Mesodermal cell (in vitro differentiated cells): ENCODE results near the gene ENGASE.

Source experiments
- H3K27ac ChIP-seq: 2 replicates; pipeline ENCODE4 v1.7.0; 2013; ENCODE audit warnings: mild to moderate bottlenecking, low read depth, low read length, moderate library complexity; ENCODE audit not compliant: severe bottlenecking
- H3K36me3 ChIP-seq: 2 replicates; pipeline ENCODE4 v1.7.1; 2013; ENCODE audit warnings: mild to moderate bottlenecking, low read length, moderate library complexity; ENCODE audit not compliant: control insufficient read depth, insufficient read depth
- H3K4me1 ChIP-seq: one replicate; pipeline ENCODE4 v1.7.1; 2013; ENCODE audit warnings: mild to moderate bottlenecking, low read length; ENCODE audit not compliant: insufficient read depth, control insufficient read depth, poor library complexity, severe bottlenecking
- H3K4me3 ChIP-seq: 2 replicates; pipeline ENCODE4 v1.7.0; 2013; ENCODE audit warnings: low read length, control low read depth, mild to moderate bottlenecking; ENCODE audit not compliant: insufficient read depth, poor library complexity, severe bottlenecking; ENCODE audit errors: extremely low read depth
- H3K9me3 ChIP-seq: 2 replicates; pipeline ENCODE4 v1.7.1; 2013; ENCODE audit warnings: mild to moderate bottlenecking, low read length, moderate library complexity; ENCODE audit not compliant: control insufficient read depth
- WGBS, 2 experiments: methylation state at CpG; one replicate each; pipeline ENCODE4 v1.1.5; 2013; ENCODE audit warnings: missing lambda C conversion rate in 2 of 2; ENCODE audit not compliant: insufficient coverage in 2 of 2; 5-methylcytosine and 5-hydroxymethylcytosine counted together

ENGASE gene

DNA sequence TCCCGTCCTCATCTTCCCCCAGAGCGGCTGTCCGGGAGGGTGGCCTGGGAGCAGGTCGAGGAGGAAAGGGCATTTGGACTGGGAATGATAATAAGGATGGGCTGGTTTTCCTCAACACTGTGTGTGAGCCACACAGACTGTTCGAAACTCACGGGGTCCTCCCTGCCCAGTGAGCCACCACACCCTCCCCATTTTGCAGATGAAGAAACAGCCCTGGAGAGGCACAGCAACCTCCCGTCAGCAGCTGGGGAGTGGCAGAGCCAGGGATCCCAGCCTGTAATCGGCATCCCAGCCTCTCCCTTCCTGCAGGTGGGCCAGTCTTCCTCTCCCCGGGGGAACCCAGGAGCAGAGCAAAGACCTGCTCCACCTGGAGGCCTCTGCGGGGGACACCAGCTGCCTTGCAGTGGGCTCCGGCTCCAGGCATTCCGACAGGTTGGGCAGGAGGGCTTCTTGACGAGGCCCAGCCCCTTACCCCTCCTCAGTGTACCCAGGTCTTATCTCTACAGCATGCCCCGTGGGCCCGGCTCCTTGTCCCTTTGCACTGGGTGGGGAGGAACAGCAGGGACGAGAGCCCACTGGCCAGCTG is 23.8 kb downstream of the ENGASE start:
- H3K4me1 ChIP-seq, result no peaks in the 10 kb centered on the region
- 74 to 87% methylated on average over 9 to 11 of the region's 16 CpGs for WGBS, 2 experiments

DNA sequence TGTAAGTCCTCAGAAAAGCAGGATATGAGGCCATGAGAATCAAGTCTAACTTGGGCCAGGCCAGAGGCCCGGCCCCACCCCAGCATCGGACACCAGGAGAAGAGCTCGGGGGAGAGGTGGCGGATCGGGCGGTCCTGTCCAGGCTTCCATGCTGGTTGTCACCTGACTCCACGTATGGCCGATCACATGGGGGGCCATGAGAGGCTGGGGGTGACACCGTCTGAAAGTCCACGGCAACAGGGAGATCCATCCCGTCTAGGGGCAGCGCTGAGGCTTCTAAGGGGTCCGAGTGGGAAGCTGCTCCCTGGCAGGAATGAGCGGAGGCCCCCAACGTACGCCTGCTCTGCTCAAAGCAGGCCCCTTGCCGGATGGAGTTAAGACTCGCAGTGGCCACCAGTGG is 25.8 kb downstream of the ENGASE start:
- 85 to 89% methylated on average over 16 to 18 of the region's 18 CpGs for WGBS, 2 experiments
- no peak overlapping the region for H3K27ac ChIP-seq
- no peaks in the 10 kb centered on the region for H3K9me3 ChIP-seq
- no peaks in the 10 kb centered on the region for H3K36me3 ChIP-seq
- H3K4me1 ChIP-seq, result no peaks in the 10 kb centered on the region
- no peak overlapping the region for H3K4me3 ChIP-seq

More for the DNA sequence above, 23.8 kb downstream of the ENGASE start:
- no peaks in the 10 kb centered on the region for H3K9me3 ChIP-seq
- H3K36me3 ChIP-seq, result no peaks in the 10 kb centered on the region
- no peak overlapping the region for H3K4me3 ChIP-seq
- H3K27ac ChIP-seq, result no peak overlapping the region

DNA sequence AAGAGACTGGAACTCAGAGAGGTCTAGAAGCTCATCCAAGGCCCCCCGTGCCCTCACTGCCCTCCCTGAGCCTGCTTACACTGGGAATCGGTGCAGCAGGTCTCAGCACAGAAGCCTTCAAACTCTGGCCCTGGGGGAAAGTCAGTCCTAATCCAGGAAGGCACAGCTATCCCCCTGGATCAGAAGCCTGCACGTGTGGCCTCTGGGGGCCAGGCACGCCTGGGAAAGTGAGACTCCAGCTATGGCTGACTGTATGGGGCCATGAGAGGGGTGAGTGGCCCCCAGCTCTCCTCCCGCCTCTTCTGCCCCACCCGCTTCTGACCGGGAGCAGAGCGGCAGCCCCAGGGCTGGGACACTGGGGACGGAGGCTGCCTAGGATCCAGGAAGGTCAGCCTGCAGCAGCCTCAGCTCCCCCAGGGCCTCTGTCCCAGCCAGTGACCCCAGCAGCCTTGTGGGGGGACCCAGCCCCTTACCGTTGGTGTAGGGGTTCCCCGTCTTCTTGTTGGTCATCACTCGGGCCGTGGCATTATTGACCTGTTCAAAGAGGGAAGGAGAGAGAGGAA is 26.6 kb downstream of the ENGASE start:
- Histone ChIP-seq H3K9me3 (no peaks in the 10 kb centered on the region), H3K4me3 (no peak overlapping the region), H3K27ac (no peak overlapping the region), H3K4me1 (no peaks in the 10 kb centered on the region), H3K36me3 (no peaks in the 10 kb centered on the region)
- 84 to 87% methylated on average over 9 to 10 of the region's 13 CpGs for WGBS, 2 experiments

DNA sequence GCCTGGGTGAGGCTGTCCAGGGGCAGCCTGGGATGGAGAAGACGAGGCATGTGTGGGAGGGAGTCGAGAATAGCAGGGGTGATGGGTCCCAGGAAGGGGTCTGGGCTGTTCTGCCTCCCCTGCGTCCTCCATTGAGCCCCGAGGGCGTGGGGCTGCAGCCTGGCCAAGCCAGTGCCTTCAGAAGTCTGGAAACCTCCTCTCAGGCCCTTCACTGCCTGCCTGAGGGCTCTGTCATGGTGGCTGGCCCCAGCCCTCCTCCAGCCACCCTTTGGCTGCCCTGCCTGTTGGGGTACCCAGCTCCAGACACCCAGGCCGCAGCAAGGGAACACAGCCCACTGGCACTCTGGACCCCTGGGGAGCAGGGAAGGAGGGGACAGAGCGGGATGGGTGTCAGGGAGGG is 27.6 kb downstream of the ENGASE start:
- 84 to 94% methylated on average over 5 to 7 of the region's 7 CpGs for WGBS, 2 experiments
- H3K27ac ChIP-seq, result no peak overlapping the region
- H3K9me3 ChIP-seq, result no peaks in the 10 kb centered on the region
- no peaks in the 10 kb centered on the region for H3K36me3 ChIP-seq
- H3K4me1 ChIP-seq, result no peaks in the 10 kb centered on the region
- no peak overlapping the region for H3K4me3 ChIP-seq

DNA sequence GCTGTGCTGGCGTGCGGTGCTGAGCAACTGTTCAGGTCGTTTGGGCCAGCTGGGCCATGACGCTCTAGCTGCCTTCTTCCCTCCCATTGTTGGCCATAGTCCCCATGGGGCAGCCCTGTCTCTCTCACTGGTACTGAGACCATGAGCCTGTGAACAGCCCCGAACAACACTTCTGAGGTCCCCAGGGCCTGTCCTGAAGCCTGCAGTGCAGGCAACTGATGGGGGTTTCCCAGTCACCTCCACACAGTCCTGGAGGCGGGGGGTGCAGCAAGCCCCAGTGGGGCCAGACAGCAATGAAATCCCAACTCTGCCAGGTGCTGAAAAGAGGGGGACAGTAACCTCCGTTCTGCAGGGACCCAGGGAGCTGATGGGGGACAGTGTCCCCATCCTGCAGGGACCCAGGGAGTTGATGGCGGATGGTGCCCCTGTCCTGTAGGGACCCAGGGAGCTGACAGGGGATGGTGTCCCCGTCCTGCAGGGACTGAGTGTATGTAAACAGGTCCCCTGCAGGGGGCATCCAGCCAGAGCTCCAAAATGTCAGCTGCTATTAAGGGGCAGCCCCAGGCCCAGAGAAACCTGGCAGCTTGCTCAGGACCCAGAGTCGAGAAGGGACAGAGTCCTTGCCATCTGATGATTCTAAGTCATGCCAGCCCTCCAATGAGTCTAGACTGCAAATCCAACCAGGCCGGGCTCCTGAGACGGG is 30.4 kb downstream of the ENGASE start:
- no peaks in the 10 kb centered on the region for H3K4me1 ChIP-seq
- 78 to 80% methylated on average over 11 to 12 of the region's 12 CpGs for WGBS, 2 experiments
- no peaks in the 10 kb centered on the region for H3K9me3 ChIP-seq
- H3K36me3 ChIP-seq, result no peaks in the 10 kb centered on the region
- no peak overlapping the region for H3K27ac ChIP-seq
- no peak overlapping the region for H3K4me3 ChIP-seq

DNA sequence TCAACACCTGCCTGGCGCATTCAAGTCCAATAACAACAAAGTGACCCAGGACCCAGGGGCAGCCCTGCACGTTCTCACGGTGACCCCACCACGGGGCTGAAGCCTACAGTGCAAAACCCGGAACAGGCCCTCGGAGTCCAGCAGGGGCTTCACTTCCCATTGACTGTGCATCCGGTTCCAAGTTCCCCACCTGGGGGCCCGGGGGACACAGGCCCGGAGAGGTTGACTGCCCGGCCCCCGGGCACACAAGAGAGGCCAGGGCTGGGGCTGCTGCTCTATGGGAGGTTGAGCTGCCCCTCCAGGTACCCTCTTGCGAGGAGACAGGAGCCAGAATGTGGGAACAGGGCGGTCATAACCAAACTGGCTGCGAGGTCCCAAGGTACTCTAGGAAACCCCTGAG is 31.3 kb downstream of the ENGASE start:
- Histone ChIP-seq H3K9me3 (no peaks in the 10 kb centered on the region), H3K4me3 (no peak overlapping the region), H3K36me3 (no peaks in the 10 kb centered on the region), H3K27ac (no peak overlapping the region), H3K4me1 (no peaks in the 10 kb centered on the region)
- WGBS, 2 experiments, result 92 to 97% methylated on average over 13 to 14 of the region's 14 CpGs

DNA sequence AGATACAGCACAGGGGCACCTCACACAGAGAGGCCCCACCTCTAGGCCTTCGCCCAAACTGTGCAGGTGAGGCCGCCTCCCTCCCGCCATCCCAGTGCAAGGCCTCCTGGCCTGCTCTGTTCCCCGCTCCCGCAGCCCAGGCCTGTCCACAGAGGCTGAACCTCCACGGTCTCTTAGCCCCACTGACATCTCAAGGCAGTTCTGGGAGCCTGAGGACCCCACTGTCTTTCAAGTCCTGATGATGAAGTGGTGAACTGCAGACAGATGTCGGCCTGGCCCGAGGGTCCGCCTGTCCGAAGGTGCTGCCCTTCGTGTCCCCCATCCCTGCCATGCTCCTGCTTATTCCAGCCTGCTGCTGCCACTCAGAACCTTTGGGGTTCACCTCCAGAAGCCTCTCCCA is 32.3 kb downstream of the ENGASE start:
- no peak overlapping the region for H3K4me3 ChIP-seq
- H3K27ac ChIP-seq, result no peak overlapping the region
- H3K4me1 ChIP-seq, result no peaks in the 10 kb centered on the region
- H3K9me3 ChIP-seq, result no peaks in the 10 kb centered on the region
- WGBS, 2 experiments, result 88 to 94% methylated on average over 11 of the region's 11 CpGs
- H3K36me3 ChIP-seq, result no peaks in the 10 kb centered on the region

DNA sequence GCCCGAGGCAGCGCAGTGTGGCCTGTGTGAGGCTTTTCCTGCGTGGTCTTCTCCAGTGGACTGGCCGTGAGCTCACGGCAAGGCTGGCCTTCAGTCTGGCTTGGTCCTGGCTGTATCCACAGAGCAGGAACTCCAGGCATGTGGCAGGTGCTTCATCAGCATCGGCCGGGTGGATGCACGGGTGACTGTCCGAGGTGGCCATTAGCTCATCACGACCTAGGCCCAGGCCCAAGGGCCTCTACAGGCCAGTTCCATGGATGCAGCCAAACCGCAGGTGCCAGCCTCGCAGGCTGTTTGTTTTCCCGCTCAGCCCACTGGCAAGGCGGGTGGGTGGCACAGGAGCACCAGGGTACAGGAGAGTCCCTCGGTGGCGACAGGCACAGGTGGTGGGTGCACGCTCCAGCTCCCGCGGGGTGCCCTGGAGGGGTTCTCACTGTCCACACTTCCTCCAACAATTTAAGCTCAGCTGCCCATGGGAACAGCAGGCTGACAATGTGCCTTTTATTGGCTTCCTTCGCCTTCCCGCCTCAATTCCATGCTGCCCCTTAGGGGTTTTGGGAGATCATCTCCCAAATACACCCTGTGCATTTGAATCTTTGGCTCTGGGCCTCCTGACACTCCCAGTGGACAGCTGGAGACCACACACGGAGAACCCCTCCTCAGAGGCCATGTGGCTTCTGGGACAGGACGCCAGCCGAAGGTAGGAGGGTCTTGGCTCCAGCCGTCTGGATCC is 33.0 kb downstream of the ENGASE start:
- Histone ChIP-seq H3K4me3 (no peak overlapping the region), H3K27ac (no peak overlapping the region), H3K4me1 (no peaks in the 10 kb centered on the region), H3K9me3 (no peaks in the 10 kb centered on the region), H3K36me3 (no peaks in the 10 kb centered on the region)
- WGBS, 2 experiments, result 92% methylated on average over 25 of the region's 25 CpGs

DNA sequence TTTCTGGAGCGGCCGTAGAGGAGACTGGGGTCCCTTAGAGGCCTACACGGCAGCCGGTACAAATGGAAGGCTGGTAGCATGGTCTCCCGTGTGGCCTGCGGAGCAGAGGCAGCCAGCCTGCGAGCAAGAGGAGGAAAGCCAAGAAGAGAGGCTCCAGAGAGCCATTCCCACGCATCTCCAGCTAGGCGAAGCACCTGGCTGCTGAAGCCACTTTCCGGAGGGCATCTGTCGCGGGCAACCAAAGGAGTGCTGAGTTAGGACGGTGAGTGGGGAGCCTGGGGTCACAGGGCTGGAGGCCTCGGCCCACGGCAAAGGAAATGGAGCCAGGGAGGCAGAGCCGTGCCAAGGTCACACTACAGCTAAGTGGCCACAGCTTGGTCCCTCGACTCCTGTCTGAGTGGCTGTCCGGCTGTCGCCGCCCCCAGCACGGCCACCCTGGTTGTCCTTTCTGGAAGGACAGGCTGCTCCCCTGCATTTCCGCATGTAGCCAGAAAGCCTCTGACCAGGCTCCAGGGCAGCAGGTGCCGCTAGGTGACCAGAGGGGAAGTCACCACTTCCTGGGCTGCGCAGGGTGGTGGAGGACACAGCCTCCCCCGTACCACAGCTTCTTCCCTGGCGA is 33.7 kb downstream of the ENGASE start:
- Histone ChIP-seq H3K36me3 (no peaks in the 10 kb centered on the region), H3K4me3 (no peak overlapping the region), H3K27ac (no peak overlapping the region), H3K9me3 (no peaks in the 10 kb centered on the region), H3K4me1 (no peaks in the 10 kb centered on the region)
- 88 to 89% methylated on average over 23 to 26 of the region's 26 CpGs for WGBS, 2 experiments

DNA sequence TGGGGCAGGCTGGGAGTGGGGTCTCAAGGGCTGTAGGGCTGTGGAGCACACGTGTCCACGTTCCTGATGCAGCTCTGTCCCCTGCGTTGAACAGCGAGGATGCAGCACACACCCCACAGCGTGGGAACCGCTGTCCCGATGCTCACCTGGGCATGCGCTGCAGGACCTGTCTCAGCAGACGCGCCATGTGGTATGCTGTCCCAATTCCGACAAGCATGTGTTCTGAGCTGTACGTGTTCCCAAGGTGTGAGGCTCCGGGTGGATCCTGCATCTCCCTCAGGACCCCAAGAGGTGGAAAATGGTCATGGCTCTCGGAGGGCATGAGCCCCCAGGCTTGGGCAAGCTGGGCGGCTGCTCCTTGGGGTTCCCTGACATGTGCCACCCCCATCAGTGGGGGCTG is 34.2 kb downstream of the ENGASE start:
- H3K36me3 ChIP-seq, result no peaks in the 10 kb centered on the region
- no peaks in the 10 kb centered on the region for H3K4me1 ChIP-seq
- no peaks in the 10 kb centered on the region for H3K9me3 ChIP-seq
- H3K4me3 ChIP-seq, result no peak overlapping the region
- WGBS, 2 experiments, result 85 to 88% methylated on average over 15 of the region's 15 CpGs
- H3K27ac ChIP-seq, result no peak overlapping the region
